Activated effector memory CD4-positive, alpha-beta T cell treated with anti-CD3 and anti-CD28 coated beads, Interleukin-2, amount 50 U/mL, for 16 hours (primary cell): ENCODE data around the gene SH3PXD2A.
"Not testable (repeated sequence)": the region's sequence is repeated elsewhere in the genome, so short reads cannot be mapped to it uniquely, and the experiment has no call there.

Experiments used
- DNase-seq: peaks from one replicate; pipeline ENCODE4 v3.0.0-alpha.2; 2020

SH3PXD2A gene

DNA sequence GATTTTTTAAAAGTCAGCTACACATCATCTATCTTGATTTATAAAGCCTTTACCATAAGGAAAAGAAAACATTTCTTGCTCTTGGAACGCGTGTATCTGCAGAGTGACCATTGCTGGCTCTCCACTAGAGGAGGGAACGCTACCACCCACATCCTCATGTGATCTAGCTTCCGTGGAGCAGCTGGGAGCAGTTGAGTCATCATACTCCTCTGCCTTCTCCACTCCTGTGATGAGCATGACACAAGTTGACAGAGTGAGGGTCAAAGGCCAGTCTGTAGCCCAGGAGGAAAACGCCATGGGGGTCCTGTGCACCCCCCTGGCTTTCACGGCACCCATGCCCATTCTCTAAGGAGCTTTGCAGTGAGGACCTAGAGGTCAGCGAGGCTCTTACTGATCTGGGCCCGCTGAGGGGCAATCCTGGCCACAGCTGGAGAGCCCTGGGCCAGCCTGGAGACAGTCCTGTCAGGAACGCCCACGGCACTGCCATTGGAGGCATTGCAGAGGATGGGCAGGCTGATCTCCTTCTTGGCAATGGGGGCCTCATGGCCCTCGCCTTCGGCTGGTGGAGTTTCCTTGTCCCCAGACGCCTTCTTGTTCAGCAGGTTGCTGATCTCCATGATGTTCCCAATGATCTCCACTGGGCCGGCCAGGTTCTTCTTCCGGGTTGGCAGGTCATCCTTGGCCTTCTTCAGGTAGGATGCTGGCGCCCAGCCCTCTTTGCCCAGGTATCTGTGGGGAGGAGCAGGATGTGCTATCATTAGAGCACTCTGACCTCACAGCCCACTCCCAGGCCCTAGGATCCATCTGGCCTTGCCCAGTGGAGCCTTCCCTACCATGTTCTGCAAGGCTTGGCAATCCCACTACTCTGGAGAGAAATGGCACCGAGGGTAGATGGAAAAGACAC lies 242.7 kb downstream of the SH3PXD2A start:
- no peak for DNase-seq

DNA sequence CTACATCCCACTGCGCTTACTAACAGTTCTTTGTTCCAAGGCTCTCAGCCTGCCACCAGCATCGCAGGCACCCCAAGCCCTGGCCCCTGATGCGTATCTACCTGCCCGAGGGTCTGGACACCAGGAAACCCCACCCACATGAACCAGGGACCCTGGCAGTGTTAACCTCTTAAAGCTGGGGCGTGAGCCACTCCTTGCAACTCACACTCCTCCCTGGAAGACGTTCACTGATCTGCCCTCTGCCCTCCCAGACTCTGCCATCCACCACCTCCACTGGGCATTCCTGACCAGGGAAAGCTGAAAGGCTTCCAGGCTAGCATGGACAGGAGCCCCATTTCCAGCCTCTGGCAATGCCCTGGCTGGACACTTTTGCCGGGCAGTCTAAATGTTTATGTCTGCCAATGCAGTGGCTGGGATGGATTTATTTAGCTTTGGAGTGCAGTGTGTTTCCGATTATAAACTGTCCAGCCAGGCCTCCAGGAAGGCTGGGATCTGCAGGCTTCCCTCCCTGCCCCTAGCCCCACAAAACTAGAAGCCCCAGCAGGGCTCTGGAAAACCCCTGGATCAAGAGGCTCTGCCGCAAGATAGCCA lies 244.4 kb downstream of the SH3PXD2A start:
- no peak for DNase-seq

DNA sequence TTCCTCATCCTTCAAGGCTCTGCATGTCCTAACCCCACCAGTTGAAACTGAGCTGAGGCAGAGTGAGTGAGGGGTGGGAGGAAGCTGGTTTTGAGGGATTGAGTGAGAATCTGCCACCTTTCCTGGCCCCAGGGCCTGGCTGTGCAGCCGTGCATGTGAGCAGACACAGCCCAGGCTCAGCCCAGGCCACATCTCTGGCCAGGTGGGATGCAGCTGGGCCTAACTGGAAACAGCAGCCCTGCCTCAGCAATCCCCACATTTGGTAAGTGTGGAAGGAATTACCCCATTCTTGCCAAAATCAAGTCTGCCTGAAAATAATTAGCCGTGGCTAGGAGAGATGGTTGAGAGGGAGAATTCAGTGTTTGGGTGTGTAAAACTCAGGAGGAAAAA lies 245.3 kb downstream of the SH3PXD2A start:
- no peak for DNase-seq

DNA sequence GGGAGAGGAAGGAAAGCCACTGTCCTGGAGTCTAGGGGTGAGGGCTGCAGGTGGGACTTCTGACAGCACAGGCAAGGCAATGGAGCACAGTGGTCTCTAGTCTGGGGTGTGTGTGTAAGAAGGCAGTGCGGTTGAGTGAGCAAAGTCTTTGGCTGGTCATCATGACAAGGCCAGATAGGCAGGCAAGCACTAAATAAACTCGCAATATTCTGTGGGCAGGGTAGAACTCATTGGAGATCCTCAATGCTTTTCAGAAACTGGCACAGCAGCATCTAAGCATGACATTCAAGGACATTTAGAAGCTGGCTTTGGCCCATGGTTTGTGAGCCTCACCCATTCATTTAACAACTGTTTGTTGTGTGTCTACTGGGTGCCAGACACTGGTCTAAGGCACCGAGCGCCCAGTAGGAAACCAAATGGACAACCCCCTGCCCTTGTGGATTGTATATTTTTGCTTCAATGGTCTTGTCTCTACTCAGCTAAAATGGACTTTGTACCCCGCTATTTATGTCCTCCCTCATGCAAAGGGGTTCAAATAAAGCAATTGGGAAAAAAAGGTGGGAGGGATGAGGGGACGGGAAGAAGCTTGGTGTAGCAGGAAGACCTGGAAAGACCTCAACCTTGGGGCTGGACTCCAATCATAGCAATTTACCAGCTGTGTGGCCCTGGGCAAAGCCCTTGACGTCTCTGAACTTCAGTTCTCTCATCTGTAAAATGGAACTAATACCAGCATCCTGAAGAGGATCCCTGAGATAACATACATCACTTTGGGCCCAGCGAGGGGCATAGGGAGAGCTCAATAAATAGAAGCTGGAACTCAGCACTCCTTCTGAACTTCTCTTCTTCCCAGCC lies 245.9 kb downstream of the SH3PXD2A start:
- no peak for DNase-seq

DNA sequence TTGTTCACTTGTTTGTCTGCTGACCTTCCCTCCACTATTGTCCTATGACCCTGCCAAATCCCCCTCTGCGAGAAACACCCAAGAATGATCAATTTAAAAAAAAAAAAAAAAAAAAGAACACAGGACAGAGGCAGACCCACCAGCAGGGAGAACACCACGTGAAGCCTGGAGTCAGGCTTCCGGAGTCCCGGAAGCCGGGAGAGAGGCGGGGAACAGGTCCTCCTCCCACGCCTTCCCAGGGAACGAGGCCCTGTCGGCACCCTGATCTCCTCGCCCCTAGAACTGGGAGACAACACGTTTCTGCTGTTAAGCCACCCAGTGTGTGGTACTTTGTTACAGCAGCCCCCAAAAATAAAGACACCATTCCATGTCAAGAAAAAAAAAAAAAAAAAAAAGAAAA lies 247.3 kb downstream of the SH3PXD2A start:
- DNase-seq: not testable (repeated sequence)

DNA sequence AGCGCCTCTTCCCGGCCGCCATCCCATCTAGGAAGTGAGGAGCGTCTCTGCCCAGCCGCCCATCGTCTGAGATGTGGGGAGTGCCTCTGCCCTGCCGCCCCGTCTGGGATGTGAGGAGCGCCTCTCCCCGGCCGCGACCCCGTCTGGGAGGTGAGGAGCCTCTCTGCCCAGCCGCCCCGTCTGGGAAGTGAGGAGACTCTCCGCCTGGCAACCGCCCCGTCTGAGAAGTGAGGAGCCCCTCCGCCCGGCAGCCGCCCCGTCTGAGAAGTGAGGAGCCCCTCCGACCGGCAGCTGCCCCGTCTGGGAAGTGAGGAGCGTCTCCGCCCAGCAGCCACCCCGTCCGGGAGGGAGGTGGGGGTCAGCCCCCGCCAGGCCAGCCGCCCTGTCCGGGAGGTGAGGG lies 248.3 kb downstream of the SH3PXD2A start:
- not testable (repeated sequence) for DNase-seq

DNA sequence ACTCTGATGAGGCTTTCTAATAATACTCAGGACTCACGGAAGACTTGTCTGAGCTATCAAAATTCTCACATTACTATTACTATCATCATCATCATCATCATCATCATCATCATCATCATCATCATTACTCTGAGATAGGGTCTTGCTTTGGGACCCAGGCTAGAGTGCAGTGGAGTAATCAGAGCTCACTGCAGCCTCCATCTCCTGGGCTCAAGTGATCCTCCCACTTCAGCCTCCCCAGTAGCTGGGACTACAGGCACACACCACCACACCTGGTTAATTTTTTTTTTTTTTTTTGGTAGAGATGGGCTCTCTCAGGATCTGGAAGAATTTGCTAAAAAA lies 249.3 kb downstream of the SH3PXD2A start:
- not testable (repeated sequence) for DNase-seq

DNA sequence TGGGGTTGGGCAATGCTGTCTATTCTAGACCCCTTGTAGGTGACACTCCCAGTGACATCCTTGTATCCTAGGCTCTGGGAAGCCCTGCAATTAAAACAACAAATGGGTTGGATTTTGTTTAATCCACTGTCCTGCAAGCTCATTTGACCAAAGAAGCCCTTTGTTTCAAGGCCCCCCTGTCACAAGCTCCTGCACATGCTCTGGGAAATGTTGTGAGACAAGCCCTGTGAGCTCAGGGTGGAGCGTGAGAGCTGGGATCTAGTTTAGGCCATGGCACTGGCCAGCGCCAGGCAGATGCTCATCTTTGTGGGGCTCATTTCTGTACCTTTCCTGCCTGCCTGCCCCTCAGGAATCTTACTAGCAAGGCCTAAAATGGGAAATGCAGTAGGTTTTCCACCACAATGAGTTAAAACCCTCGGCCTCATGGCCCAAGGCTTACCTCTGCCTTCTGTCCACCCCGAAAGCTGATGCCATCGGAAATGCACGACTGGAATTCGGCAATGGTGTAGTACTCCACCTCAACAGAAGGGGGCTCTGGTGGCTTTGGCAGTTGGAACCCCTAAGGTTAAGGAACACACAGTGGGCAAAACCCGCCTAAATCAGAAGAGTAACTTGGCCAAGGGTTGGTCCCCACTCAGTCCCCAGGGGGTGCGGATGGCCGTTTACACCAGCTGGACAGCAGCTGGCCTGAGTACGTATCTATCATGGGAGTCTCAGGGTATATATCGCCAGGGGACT lies 249.8 kb downstream of the SH3PXD2A start:
- peak; percentile 75 for DNase-seq

DNA sequence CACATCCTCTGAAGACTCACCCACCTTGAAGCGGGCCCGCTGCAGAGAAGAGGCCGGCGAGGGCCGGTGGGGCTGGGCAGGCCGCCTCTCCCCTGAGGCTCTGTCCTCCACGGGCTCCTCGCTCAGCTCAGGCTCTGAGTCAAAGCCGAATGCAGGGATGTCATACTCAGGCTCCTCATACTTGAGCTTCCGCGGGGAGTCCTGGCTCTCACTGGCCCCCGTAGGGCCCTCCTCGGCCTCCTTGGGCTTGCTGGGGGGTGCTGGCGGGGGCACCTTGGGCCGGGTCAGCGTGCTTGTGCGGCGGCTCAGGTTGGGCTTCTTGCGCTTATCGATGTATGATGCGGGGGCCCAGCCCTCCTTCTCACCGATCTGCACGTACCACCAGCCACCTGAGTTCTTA lies 252.0 kb downstream of the SH3PXD2A start:
- DNase-seq: no peak

DNA sequence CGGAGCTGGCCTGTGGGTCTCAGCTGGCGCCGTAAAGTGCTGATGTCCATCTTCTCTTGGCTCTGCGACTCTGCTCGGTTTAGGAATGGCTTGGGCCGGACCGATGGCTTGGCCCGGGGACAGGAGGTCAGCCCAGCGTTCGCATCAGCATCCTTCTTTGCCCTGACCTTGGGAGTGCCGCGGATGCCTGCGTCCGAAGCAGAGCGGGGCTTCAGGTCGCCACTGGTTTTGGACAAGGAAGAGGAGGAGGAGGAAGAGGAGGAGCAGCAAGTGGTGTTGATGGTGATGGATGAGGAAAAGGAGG lies 252.6 kb downstream of the SH3PXD2A start:
- no peak for DNase-seq

DNA sequence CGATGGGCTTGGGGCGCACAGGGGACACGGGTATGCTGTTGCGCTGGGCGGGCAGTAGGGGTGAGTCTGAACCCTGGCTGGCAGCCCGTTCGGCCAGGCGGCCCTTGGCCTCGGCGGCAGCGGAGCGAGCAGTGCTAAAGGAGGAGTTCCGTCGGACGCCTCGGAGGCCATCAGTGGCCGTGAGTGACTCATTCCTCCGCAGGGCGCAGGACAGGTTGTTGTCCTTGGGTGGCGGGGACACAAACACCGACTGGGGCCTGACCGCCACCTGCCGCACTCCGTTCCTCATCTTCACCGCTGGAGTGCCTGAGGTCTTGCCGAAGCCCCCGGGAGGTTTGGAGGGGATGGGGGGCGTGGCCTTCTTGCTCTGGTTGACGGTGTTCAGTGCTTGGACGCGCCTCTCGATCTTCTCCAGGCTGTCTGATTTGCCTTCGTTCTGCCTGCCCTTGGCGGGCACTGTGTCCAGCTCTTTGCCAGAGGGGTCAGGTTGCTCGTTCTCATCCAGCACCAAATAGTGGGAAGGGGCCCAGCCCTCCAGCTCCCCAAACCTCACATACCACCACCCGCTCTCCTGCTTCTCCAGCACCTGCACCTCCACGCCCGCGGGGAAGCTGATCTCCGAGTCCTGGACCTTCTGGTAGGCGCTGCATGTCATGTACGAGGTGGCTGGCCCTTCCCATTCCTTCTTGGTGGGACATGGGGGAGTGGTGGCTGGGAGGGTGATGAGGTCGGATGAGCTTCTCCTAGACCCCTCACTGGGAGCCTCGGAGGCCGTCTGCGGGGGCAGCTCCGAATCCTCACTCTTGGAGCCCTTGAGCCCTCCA lies 253.1 kb downstream of the SH3PXD2A start:
- DNase-seq: no peak

DNA sequence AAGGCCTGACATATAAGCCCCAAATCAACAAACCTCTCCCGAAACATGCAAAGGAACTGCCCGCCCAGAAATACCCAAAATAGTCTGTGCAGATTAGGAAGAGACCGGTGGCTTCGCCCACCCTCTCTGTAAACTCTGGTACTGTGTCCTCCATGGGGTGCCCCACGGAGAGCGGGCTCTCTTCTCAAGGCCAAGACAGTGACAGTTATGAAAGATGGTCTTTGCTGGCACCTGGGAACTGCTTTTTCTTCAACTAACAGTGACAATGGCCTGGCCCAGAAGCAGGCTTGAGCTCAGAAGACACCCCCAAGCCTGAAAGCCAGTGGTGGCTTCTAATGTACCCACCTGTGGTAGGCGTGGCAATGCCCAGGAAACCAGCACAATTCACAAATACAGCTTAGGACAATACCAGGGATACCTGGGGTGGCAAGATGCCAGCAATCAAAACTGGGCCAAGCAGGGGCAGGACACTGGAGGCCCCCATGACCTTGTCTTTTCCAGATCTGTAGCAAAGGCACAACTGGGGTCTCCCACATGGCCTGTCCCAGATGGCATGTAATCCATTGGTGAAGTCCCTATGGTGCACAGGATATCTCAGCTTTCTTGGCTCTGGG lies 254.3 kb downstream of the SH3PXD2A start:
- DNase-seq: no peak

DNA sequence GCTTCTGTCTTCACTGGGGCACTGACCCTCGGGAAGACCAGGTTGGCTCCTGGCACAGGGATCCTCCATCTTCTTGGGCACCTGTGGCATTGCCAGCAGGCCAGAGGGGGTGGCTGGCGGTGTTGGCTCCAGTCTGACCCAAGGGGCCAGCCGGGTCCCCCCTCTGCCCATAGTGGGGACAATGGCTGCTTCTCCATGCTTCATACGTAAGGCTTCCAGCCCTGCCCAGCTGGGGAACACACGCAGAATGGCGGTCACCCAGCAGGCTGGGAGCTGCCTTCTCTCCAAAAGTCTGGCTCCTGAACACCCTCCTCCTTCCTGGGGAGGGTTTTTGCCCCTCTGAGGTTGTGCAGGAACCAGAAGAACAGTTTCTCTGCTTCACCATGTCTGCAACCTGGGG lies 255.1 kb downstream of the SH3PXD2A start:
- DNase-seq: no peak

DNA sequence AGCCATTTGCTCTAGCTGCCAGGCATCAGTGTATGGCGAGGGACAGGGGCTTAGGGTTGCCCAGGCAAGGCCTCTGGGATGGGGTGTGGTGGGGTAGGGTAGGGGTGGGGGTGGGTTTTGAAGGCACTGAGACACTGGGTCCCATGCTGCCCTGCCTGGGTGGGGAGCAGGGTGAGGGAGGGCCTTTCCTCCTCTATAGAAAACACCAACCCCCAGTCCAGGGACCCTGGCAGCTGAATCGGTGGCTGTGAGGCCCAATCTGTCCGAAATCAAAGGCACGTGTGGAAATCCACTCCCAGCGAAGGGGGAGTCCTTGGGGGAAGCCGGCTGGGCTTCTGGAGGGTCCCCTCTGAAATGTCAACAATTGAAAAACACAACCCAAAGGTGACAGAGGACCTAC lies 255.5 kb downstream of the SH3PXD2A start:
- DNase-seq: no peak

DNA sequence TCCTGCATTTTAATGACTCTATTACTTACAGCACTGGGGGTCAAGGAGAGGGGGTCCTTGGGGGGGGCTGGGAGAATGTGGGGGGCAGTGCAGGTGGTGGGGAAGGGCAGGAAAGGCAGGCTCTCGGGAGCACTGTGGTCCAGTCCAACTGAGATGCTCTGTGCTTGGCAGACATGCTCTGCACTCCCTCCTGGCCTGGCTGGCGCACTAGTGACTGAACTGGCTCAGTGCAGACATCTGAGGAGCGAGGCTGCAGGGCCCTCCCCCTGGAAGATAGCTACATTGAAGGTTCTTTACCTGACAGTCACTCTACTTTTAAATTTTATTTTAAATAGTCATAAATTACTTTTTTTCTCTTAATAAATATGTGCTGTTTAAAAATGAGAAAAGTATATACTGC lies 256.2 kb downstream of the SH3PXD2A start:
- DNase-seq: no peak

DNA sequence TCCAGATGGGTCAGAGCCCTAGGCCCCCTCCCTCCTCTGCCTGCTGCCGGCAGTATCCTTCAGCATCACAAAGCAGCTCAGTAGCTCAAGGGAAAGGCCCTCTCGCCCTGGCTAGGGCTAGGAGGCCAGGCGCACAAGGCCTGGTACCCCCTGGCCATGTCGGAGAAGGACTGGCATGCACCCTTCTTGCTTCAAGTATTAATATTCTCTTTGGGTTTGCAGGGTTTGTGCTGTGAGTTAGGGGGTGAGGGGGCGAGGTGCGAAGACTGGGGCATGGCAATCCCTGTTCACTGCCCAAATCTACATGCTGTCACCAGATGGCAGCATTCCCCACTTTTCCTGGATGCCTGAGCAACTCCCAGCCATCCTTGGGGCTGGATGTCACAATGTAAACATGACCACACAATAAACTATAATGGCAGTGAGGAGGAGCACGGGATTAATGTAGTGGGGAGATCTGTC lies 256.7 kb downstream of the SH3PXD2A start:
- DNase-seq: no peak

DNA sequence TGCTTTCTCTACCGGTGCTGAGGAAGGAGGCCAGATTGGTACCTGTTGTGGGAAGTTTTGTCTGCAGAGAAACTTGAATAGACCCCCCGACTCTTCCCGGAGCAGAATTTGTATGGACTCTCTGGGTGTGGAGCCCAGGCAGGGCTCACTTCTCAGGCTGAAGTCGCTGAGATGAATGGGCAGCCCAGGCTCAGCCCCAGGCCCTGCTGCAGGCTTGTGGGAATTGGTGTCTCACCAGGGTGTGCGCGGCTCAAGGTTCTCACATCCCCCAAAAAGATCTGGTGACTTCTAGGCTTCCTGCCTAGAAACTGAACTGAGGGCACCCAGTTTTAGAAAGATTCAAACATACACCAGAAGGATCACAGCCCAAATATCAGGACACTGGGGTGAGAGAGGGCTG lies 258.4 kb downstream of the SH3PXD2A start:
- no peak for DNase-seq

DNA sequence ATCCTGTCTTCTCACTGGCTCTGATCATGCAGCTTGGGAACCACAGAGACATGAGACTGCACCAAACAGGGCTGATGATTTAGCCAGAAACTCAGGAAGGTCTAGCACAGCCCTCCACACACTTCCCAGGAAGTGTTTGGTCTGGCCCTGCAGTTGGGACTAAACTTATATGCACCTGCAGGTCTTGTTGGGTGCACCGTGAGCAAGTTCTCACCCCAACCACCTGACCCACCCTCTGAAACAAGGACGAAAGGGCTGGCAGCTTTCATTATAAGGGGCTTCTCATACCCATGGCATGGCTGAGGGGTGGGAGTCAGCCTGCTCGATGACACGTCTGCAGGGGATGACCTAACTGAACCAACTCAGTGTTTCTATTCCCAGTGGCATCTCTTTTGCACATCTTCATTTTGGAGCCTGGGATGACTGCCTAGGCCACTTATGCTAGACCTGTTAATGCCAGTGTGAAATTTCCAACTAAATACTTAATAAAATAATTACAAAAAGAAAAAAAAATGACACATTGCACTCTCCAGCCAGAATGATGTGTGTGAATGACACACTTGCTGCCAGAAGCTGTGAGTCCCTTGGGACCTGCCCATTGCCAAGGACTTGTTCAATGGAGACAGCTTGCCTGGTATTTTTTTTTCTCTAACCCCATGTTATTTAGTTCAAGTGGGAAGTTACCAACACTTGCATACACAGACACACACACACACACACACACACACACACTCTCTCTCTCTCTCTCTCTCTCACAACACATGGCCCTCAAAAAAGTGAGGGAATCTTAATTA lies 259.2 kb downstream of the SH3PXD2A start:
- DNase-seq: no peak

DNA sequence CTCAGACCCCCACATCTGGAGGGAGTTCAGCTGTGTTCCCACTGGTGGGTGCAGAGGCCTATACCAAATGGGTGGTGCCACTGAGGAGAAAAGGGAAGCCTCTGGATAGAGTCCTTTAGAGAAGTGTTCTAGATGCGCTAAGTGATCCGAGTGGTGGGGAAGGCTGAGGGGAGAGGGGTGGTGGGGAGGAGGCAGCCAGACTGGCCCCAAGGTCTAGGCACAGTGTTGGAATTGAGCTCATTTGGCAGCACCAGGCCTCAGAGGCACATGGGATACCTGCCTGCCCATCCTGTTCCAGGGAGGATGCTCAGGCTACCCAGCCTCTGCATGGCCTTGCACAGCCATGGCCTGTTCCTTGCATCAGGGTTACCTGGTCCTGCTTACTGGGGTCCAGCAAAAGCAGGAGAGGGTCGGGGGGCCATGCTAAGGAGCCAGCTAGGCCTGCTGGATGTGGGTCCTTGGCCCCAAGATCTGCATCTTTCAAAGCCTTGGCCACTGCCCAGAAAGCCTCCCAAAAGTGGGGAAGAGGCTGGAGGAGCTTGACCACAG lies 262.3 kb downstream of the SH3PXD2A start:
- DNase-seq: no peak

DNA sequence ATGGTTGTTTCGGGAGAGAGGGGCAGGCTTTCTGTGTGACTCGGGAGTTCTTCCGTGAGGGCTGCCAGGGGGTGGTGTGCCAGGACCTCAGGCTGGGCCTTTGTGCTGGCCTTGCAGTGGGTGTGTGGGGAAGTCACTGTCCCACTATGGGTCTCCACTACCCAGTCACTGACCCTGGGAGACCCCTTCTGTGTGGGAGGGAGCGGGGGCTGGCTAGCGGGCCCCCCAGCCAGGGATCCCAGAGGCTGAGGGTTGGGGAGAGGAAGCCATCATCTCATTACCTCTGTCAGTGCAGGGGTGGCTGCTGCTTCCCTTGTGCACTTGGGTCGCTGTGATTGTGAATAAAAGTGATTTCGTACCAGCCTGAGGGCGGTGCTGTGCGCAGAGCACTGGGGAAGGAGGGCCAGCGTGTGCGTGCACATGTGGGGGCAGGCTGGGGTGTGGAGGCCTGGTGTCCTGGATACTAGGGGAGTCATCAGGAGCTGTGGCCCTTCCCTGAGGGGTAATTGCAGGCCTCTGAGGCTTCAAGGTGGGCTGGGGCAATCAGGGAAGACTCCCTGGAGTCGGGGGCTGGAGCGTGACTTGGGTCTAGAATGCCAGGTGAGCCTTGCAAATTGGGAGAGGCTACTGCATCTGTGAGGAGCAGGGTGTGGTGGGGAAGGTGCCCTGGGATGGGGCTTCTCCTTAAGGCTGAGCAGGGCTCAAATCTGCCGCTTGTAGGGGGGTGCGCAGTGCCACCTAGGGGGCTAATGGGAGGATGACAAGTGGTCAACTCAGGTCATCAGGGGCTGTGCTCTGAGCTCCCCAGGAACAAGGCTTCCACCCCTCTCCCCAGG lies 263.0 kb downstream of the SH3PXD2A start:
- peak; percentile 74 for DNase-seq
